ENCODE data around the gene LSP1. TPM values are rescaled to one million over a fixed set of nuclear protein-coding genes. Genes with fewer than 3 reads are reported as not detected.

LSP1 gene
- total and polyA plus RNA-seq, 2 of the 13 experiments (the other 11 are each of a cell fraction or from before 2014, with no cell fraction given) = 0.59 to 1.00 TPM

- Histone ChIP-seq H3K4me1 (ENCODE audit: insufficient read depth, low read length) (no peaks in the 10 kb centered on the region), H3K27me3 (ENCODE audit: control insufficient read depth in 1 of 2, insufficient read depth in 2 of 2, low read length in 2 of 2) (peaks cover 14 to 57% of the 10 kb centered on the region in 2 experiments), H3K27ac (ENCODE audit: extremely low read length, insufficient read depth, low read length) (no peak overlapping the region), H3K4me2 (ENCODE audit: low read depth, low read length) (no peak overlapping the region), H3K9ac (ENCODE audit: insufficient read depth, low read depth, low read length) (no peak overlapping the region), H3K79me2 (ENCODE audit: insufficient read depth, low read length) (no peaks in the 10 kb centered on the region), H4K20me1 (ENCODE audit: insufficient read depth, low read length) (no peaks in the 10 kb centered on the region), H3K9me3 (ENCODE audit: low read length) (no peaks in the 10 kb centered on the region), H2AFZ (ENCODE audit: low read length) (no peak overlapping the region), H3K36me3 (replicated peaks in 1 of 2; ENCODE audit: control insufficient read depth in 1 of 2, insufficient read depth in 2 of 2, low read length in 2 of 2) (no peaks in the 10 kb centered on the region), H3K4me3 (replicated peaks in 1 of 3; ENCODE audit: insufficient read depth in 1 of 3, low read depth in 2 of 3, low read length in 3 of 3) (no peak overlapping the region)
- 17% methylated on average over 4 of the region's 4 CpGs for WGBS (ENCODE audit: low lambda C conversion rate)
- POLR2A ChIA-PET = no interaction called here
- DNase-seq (ENCODE audit: low spot score) (no peak), FAIRE-seq (no peak), ATAC-seq (no peak)
- in situ Hi-C loops (cut with HindIII; ENCODE audit: extremely low pct_ligation_motif_present, low pct_unique_long_range_greater_than_20kb) (no loop called here), intact Hi-C loops (cut with micrococcal nuclease; ENCODE audit: unreplicated experiment) (no loop called here)
- TF ChIP-seq ZNF20 (CRISPR knock-in tag; IDR thresholded peaks at IDR 0.05) = no peak
- no peak for TF ChIP-seq STAT5B (CRISPR knock-in tag; IDR thresholded peaks at IDR 0.05)
- TF ChIP-seq IKZF5 (CRISPR knock-in tag; IDR thresholded peaks at IDR 0.05) = no peak
- TF ChIP-seq TFE3 (CRISPR knock-in tag; IDR thresholded peaks at IDR 0.05) = no peak
- CTCF ChIA-PET (ENCODE audit: low intra/inter-chr PET ratio, low total read pairs) = no interaction called here
- BruUV-seq (replicated peaks) = no TSS peak
Measured at GRCh38 chr11:1861435-1862411, 8.8 kb downstream of the LSP1 start.

All from HepG2 (cell line).